GM21717 (cell line): ENCODE data around the gene BAD.
A peak's percentile ranks its signal among the peaks of the same experiment; 100 is the strongest.
"Not testable (repeated sequence)": the region's sequence is repeated elsewhere in the genome, so short reads cannot be mapped to it uniquely, and the experiment has no call there.

ENCODE experiments used
- ATAC-seq: cut with Tn5 transposase; IDR thresholded peaks from one replicate; pipeline ENCODE4 v1.9.1; 2021; ENCODE audit warnings: mild to moderate bottlenecking, moderate library complexity; ENCODE audit not compliant: unreplicated experiment

The BAD gene

GRCh38 chr11:64315667-64316526 is 31.4 kb upstream of the BAD start:
- not testable (repeated sequence) for ATAC-seq

GRCh38 chr11:64314805-64315561 is 30.5 kb upstream of the BAD start:
- ATAC-seq: no peak

- ATAC-seq: no peak
Measured at GRCh38 chr11:64314146-64314804, 29.8 kb upstream of the BAD start.

GRCh38 chr11:64313491-64314145 is 29.2 kb upstream of the BAD start:
- no peak for ATAC-seq

GRCh38 chr11:64312947-64313346 is 28.5 kb upstream of the BAD start:
- no peak for ATAC-seq

- not testable (repeated sequence) for ATAC-seq
Measured at GRCh38 chr11:64307795-64308194, 23.3 kb upstream of the BAD start.

- ATAC-seq: no peak
Measured at GRCh38 chr11:64306876-64307622, 22.6 kb upstream of the BAD start.

GRCh38 chr11:64306563-64306875 is 22.1 kb upstream of the BAD start:
- ATAC-seq: no peak

GRCh38 chr11:64305691-64306562 is 21.5 kb upstream of the BAD start:
- ATAC-seq: peak; percentile 27

GRCh38 chr11:64305075-64305690 is 20.7 kb upstream of the BAD start, which contains the start of gene ESRRA:
TSS of gene ESRRA (plus strand) at chr11:64305524. CDS start at chr11:64307180, 1,656 bp downstream.
- ATAC-seq: peak; percentile 58

- peak; percentile 30 for ATAC-seq
Measured at GRCh38 chr11:64304316-64305072, 20.0 kb upstream of the BAD start.

GRCh38 chr11:64304032-64304315 is 19.5 kb upstream of the BAD start:
- no peak for ATAC-seq

- ATAC-seq: no peak
Measured at GRCh38 chr11:64303109-64304031, 18.9 kb upstream of the BAD start.

GRCh38 chr11:64299847-64300648 is 15.6 kb upstream of the BAD start, which contains the start of gene CATSPERZ:
TSS of gene CATSPERZ (plus strand) at chr11:64300358. CDS start at chr11:64300411, 53 bp downstream.
- ATAC-seq: no peak

GRCh38 chr11:64298966-64299846 is 14.7 kb upstream of the BAD start:
- ATAC-seq: no peak
